Ishikawa (cell line): ENCODE measurements around the gene NEXN.

Source experiments
- CEBPB ChIP-seq: IDR thresholded peaks from 2 replicates; pipeline ENCODE4 v1.6.1; 2012
- CREB1 ChIP-seq: IDR thresholded peaks from 2 replicates; pipeline ENCODE4 v1.6.1; 2012; ENCODE audit warnings: low read depth
- EGR1 ChIP-seq: IDR thresholded peaks from 2 replicates; pipeline ENCODE4 v1.6.1; 2012
- EP300 ChIP-seq: IDR thresholded peaks from 2 replicates; pipeline ENCODE4 v1.6.1; 2012; ENCODE audit warnings: borderline replicate concordance
- FOXM1 ChIP-seq: IDR thresholded peaks from 2 replicates; pipeline ENCODE4 v1.6.1; 2012; ENCODE audit warnings: low read depth, borderline replicate concordance
- RAD21 ChIP-seq: IDR thresholded peaks from 2 replicates; pipeline ENCODE4 v1.6.1; 2012; ENCODE audit warnings: low read depth
- REST ChIP-seq: IDR thresholded peaks from 2 replicates; pipeline ENCODE4 v1.6.1; 2012; ENCODE audit warnings: low read depth, mild to moderate bottlenecking
- TAF1 ChIP-seq: IDR thresholded peaks from 2 replicates; pipeline ENCODE4 v1.6.1; 2012; ENCODE audit warnings: low read depth, mild to moderate bottlenecking
- TCF12 ChIP-seq: IDR thresholded peaks from 2 replicates; pipeline ENCODE4 v1.6.1; 2012; ENCODE audit warnings: low read depth
- TEAD4 ChIP-seq: IDR thresholded peaks from 2 replicates; pipeline ENCODE4 v1.6.1; 2012
- YY1 ChIP-seq: IDR thresholded peaks from 2 replicates; pipeline ENCODE4 v1.6.1; 2012; ENCODE audit warnings: low read depth
- ZBTB7A ChIP-seq: IDR thresholded peaks from 2 replicates; pipeline ENCODE4 v1.6.1; 2012; ENCODE audit warnings: low read depth
- TF ChIP-seq, protein P1 (sequence below): IDR thresholded peaks from 2 replicates; pipeline ENCODE4 v1.6.1; 2012
- TF ChIP-seq, protein P2 (sequence below): IDR thresholded peaks from 2 replicates; pipeline ENCODE4 v1.6.1; 2012

DNA sequence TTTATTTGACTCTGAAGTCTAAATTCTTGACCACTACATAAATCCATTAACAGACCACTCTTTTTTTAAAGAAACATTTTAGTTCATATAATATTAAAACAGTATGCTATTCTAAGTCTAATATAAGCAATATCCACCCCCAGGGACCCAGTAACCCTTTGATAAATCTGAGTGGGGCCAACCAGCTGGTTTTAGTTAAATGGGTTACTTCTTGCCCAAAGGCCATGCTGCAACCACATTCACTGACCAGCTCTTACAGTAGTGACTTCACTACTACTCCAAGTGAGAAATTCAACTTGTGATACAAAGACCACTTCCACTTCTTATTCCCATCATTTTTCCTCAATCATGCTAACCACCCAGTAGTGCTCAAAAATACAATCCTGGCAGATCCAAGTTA, 70.0 kb downstream of the NEXN start:
- no peak for TF ChIP-seq CEBPB
- TF ChIP-seq, protein P1, sequence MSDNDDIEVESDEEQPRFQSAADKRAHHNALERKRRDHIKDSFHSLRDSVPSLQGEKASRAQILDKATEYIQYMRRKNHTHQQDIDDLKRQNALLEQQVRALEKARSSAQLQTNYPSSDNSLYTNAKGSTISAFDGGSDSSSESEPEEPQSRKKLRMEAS, result no peak
- TF ChIP-seq EP300, result no peak
- TF ChIP-seq YY1, result no peak
- no peak for TF ChIP-seq TEAD4
- TF ChIP-seq, protein P2, sequence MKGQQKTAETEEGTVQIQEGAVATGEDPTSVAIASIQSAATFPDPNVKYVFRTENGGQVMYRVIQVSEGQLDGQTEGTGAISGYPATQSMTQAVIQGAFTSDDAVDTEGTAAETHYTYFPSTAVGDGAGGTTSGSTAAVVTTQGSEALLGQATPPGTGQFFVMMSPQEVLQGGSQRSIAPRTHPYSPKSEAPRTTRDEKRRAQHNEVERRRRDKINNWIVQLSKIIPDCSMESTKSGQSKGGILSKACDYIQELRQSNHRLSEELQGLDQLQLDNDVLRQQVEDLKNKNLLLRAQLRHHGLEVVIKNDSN, result no peak
- no peak for TF ChIP-seq EGR1
- TF ChIP-seq REST, result no peak
- no peak for TF ChIP-seq TAF1
- no peak for TF ChIP-seq RAD21
- no peak for TF ChIP-seq CREB1
- TF ChIP-seq ZBTB7A, result no peak
- TF ChIP-seq TCF12, result no peak
- no peak for TF ChIP-seq FOXM1
